Activated CD8-positive, alpha-beta T cell treated with anti-CD3 and anti-CD28 coated beads for 36 hours (primary cell): ENCODE data around the gene SLC30A5. TPM values are rescaled to one million over a fixed set of nuclear protein-coding genes. Genes with fewer than 3 reads are reported as not detected.

ENCODE experiments used
- ATAC-seq: fragments of 200-7000 bp; cut with Tn5 transposase; one replicate; pipeline ENCODE4 v1.10.0; 2021; ENCODE audit warnings: mild to moderate bottlenecking, moderate library complexity
- CTCF ChIA-PET: fragments of 350-600 bp; sonication (Branson Sonifier 250); formaldehyde crosslinking; loops from one replicate; lab custom pipeline; 2021; ENCODE audit warnings: antibody characterized with exemption; lab: Charles Lee
- POLR2A ChIA-PET: fragments of 350-600 bp; sonication (Branson Sonifier 250); formaldehyde crosslinking; loops from one replicate; lab custom pipeline; 2021; ENCODE audit warnings: antibody characterized with exemption; lab: Charles Lee
- DNase-seq: peaks from one replicate; pipeline ENCODE4 v3.0.0-alpha.2; 2020
- H3K27ac Mint-ChIP-seq: one replicate; pipeline ENCODE4 v1.8.0; 2021; ENCODE audit warnings: mild to moderate bottlenecking, mixed read lengths
- H3K27me3 Mint-ChIP-seq: one replicate; pipeline ENCODE4 v1.8.0; 2021; ENCODE audit warnings: mixed read lengths
- H3K36me3 Mint-ChIP-seq: one replicate; pipeline ENCODE4 v1.8.0; 2021; ENCODE audit warnings: low read depth, mixed read lengths
- H3K4me1 Mint-ChIP-seq: one replicate; pipeline ENCODE4 v1.8.0; 2021; ENCODE audit warnings: low read depth, mixed read lengths
- H3K4me3 Mint-ChIP-seq: one replicate; pipeline ENCODE4 v1.8.0; 2021; ENCODE audit warnings: mild to moderate bottlenecking, moderate library complexity, mixed read lengths
- H3K9me3 Mint-ChIP-seq: one replicate; pipeline ENCODE4 v1.8.0; 2021; ENCODE audit warnings: mixed read lengths
- CTCF ChIP-seq: fragments of 200-600 bp; IDR thresholded peaks from one replicate; pipeline ENCODE4 v1.8.0; 2022; ENCODE audit warnings: antibody characterized with exemption, mild to moderate bottlenecking
- intact Hi-C: fragments of 100-400 bp; cut with micrococcal nuclease; formaldehyde crosslinking; loops from one replicate; pipeline ENCODE4 v1.10.0; 2022
- total RNA-seq, 2 experiments: library from RNA; stranded (reverse); gene quantifications; one replicate each; pipeline ENCODE4 v1.2.3, GENCODE V29; 2021

SLC30A5 gene
- total RNA-seq, 2 experiments from 2014 or later, result 33.0 to 40.1 TPM

DNA sequence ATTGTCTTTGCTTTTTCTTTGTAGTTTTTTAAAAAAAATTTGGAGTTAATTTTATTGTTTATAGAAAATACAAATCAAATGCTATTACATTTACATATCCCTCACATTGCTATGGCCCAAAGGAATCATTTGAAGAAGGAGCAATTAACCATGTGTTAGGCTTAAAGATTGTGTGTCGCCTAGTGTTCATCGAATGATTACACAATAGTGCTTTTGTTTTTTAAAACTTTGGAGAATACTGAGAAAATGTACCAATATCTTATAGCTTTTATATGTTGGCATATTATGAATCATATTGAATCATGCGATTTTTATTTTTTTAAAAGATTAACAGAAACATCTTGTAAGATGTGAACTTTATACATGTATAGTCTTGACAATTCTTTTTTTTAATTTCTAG lies 21.7 kb downstream of the SLC30A5 start:
- H3K9me3 Mint-ChIP-seq, result no peaks in the 10 kb centered on the region
- intact Hi-C loops, result no loop called here
- DNase-seq, result no peak
- H3K4me1 Mint-ChIP-seq, result no peaks in the 10 kb centered on the region
- no peak for ATAC-seq
- H3K36me3 Mint-ChIP-seq, result peaks cover 24% of the 10 kb centered on the region
- no peak overlapping the region for H3K27ac Mint-ChIP-seq
- no peak for TF ChIP-seq CTCF
- no peaks in the 10 kb centered on the region for H3K27me3 Mint-ChIP-seq
- CTCF ChIA-PET, result interaction anchor here (1.1 kb wide), 1 partner anchor 11 kb away, joined by 3 read pairs; no protein-coding TSS in a partner anchor
- POLR2A ChIA-PET, result no interaction called here
- H3K4me3 Mint-ChIP-seq, result no peak overlapping the region

DNA sequence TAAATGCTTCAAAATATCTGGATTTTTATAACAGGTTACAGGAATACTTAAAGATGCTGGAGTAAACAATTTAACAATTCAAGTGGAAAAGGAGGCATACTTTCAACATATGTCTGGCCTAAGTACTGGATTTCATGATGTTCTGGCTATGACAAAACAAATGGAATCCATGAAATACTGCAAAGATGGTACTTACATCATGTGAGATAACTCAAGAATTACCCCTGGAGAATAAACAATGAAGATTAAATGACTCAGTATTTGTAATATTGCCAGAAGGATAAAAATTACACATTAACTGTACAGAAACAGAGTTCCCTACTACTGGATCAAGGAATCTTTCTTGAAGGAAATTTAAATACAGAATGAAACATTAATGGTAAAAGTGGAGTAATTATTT lies 35.6 kb downstream of the SLC30A5 start:
- H3K4me1 Mint-ChIP-seq, result no peaks in the 10 kb centered on the region
- intact Hi-C loops, result no loop called here
- ChIA-PET CTCF (no interaction called here), POLR2A (no interaction called here)
- no peak overlapping the region for H3K27ac Mint-ChIP-seq
- TF ChIP-seq CTCF, result no peak
- DNase-seq, result no peak
- peaks cover 34% of the 10 kb centered on the region for H3K36me3 Mint-ChIP-seq
- H3K27me3 Mint-ChIP-seq, result no peaks in the 10 kb centered on the region
- no peak overlapping the region for H3K4me3 Mint-ChIP-seq
- no peaks in the 10 kb centered on the region for H3K9me3 Mint-ChIP-seq
- ATAC-seq, result no peak

GRCh38 chr5:69130241-69130640 lies 36.4 kb downstream of the SLC30A5 start:
- intact Hi-C loops, result no loop called here
- CTCF ChIA-PET, result no interaction called here

DNA sequence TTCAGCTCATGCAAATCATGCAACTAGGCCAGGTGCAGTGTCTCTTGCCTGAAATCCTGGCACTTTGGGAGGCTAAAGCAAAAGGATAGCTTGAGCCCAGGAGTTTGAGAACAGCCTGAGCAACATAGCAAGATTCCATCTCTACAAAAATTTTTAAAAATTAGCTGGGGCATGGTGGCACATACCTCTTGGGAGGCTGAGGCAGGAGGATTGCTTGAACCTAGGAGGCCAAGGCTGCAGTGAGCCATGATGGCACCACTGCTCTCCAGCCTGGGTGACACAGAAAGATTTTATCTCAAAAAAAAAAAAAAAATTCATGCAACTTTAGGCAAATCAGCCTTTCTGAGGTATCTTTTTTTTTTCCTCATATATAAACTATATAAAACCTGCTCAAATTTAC lies 37.5 kb downstream of the SLC30A5 start:
- H3K27me3 Mint-ChIP-seq, result no peaks in the 10 kb centered on the region
- H3K36me3 Mint-ChIP-seq, result peaks cover 31% of the 10 kb centered on the region
- POLR2A ChIA-PET, result no interaction called here
- TF ChIP-seq CTCF, result no peak
- no peak overlapping the region for H3K4me3 Mint-ChIP-seq
- H3K9me3 Mint-ChIP-seq, result no peaks in the 10 kb centered on the region
- CTCF ChIA-PET, result no interaction called here
- no peaks in the 10 kb centered on the region for H3K4me1 Mint-ChIP-seq
- DNase-seq (no peak), ATAC-seq (no peak)
- H3K27ac Mint-ChIP-seq, result no peak overlapping the region
- intact Hi-C loops, result no loop called here

More at GRCh38 chr5:69130241-69130640, 36.4 kb downstream of the SLC30A5 start:
- Mint-ChIP-seq H3K9me3 (no peaks in the 10 kb centered on the region), H3K27me3 (no peaks in the 10 kb centered on the region), H3K4me1 (no peaks in the 10 kb centered on the region), H3K36me3 (peaks cover 33% of the 10 kb centered on the region), H3K27ac (no peak overlapping the region), H3K4me3 (no peak overlapping the region)
- TF ChIP-seq CTCF, result no peak
- POLR2A ChIA-PET, result no interaction called here
- no peak for ATAC-seq
- DNase-seq, result no peak

GRCh38 chr5:69134126-69134525 lies 40.3 kb downstream of the SLC30A5 start:
- no peaks in the 10 kb centered on the region for H3K4me1 Mint-ChIP-seq
- DNase-seq, result no peak
- no peaks in the 10 kb centered on the region for H3K27me3 Mint-ChIP-seq
- ChIA-PET CTCF (no interaction called here), POLR2A (no interaction called here)
- H3K9me3 Mint-ChIP-seq, result peaks cover 3% of the 10 kb centered on the region
- no peak for TF ChIP-seq CTCF
- no peak overlapping the region for H3K27ac Mint-ChIP-seq
- intact Hi-C loops, result no loop called here
- peaks cover 17% of the 10 kb centered on the region for H3K36me3 Mint-ChIP-seq
- no peak for ATAC-seq
- H3K4me3 Mint-ChIP-seq, result no peak overlapping the region
